NCI-H1105 treated with DMSO at 0.1 percent for 48 hours (cell line): Measurements from ENCODE around the gene EXOSC3.
"Not testable (repeated sequence)": the region's sequence is repeated elsewhere in the genome, so short reads cannot be mapped to it uniquely, and the experiment has no call there.

ENCODE experiments used
- DNase-seq: peaks from one replicate; lab custom pipeline; 2025; lab: John Stamatoyannopoulos, UW

EXOSC3 gene

DNA sequence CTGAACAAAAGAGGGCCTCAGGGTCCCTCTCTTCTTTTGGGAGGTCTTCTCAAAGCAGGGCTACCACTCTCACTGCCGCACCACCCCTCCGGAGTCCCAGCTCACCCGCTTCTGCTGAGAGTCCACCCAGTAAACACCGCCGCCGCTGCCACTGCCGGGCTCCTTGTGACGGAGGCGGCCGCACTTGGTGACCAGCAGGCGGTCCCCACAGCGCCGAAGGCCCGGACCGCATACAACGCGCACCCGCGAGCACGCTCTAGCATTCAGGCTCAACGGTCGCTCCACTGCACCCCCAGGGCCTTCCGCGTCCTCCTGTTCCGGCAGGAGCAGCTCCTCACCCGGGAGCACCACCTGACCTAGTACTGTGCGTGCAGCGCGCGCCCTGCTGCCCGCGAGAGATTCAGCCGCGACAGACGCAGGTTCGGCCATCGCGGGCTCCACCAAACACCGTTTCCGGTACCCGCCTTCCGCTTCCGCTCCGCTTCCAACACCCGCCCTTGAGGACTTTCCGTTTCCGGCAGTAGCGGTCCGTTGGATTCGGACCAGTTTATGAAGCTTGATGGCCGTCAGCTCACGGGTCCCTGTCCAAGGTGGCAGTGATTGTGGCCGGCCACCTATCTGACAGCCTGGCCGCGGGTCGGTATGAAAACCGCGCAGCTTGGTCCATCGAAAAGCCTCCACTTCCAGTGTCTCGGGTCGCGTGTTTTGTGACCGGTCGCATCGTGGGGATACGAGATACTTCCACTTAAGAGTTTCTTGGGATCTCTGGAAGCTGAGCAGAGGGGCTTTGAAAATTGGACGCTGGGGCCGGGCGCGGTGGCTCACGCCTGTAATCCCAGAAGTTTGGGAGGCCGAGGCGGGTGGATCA is at the start of gene EXOSC3:
EXOSC3 (minus strand) TSS at position 449 of the 868 bp plus-strand sequence; CDS start at position 429, 20 bp downstream.
- peak; percentile 79 for DNase-seq

DNA sequence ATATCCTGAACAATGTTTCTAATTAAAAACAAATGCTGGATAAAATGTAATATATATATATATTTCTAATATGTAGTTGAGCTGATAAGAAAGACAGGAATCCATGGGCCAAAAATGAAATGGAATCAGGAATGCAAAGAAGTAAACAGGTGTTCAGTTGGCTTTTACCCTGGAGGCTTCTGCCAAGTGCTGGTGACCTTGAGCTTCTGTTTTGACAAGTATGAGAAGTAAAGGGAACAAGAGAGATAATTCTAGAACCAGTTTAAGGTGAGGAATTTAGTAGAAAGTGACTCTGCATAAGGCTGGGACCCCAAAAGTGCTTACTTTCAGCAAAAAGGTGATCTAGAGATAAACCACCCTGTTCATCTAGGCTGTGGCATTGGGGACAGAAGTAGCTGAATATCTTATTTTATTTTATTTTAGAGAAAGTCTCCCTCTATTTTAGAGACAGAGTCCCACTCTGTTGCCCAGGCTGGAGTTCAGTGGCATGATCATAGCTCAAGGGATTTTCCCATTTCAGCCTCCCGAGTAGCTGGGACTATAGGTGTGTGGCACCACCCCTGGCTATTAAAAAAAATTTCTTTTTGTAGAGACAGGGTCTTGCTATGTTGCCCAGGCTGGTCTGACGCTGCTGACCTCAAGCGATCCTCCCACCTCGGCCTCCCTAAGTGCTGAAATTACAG is 42.8 kb upstream of the EXOSC3 start:
- DNase-seq: no peak

DNA sequence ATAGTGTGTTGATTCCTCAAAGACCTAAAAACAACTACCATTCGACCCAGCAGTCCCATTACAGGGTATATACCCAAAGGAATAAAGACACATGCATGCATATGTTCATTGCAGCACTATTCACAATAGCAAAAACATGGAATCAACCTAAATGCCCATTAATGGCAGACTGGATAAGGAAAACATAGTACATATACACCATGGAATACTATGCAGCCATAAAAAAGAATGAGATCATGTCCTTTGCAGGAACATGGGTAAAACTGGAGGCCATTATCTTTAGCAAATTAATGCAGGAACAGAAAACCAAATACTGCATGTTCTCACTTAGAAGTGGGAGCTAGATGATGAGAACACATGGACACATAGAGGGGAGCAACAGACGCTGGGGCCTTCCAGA is 40.3 kb upstream of the EXOSC3 start:
- DNase-seq: not testable (repeated sequence)

DNA sequence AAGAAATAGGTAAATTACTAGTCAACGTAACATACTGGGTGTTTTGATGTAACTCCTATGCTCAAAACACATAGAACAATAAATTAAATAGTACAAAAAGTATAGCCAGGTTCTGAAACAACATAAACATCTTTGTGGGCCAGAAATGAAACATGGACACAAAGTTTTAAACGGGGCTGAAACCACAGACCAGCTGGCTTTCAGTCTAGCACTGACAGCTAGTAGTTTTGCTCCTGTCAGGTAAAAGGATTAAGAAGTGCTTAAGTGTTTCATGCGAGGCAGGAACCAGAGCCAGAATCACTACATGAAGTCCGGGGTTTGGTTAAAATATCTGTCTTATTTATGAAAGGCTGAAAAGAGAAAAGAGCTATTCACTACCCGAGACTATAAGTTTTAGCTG is 35.3 kb upstream of the EXOSC3 start:
- DNase-seq: no peak

DNA sequence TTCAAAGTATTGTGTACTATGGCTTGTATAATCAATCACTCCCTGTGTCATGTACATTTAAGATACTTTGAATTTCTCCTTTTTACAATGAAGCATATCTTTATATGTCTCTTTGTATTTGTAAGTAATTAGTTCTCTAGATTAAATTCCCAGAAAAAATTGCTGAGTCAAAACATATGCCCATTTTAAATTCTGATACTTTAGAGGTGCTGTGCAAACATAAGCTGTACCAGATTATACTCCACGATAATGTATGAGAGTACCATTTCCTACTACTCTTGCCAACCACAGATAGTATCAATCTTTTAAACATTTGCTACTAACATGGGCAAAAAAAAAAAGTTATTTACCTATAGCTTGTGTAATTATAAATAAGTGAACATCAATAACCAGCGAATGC is 34.0 kb upstream of the EXOSC3 start:
- DNase-seq: no peak

DNA sequence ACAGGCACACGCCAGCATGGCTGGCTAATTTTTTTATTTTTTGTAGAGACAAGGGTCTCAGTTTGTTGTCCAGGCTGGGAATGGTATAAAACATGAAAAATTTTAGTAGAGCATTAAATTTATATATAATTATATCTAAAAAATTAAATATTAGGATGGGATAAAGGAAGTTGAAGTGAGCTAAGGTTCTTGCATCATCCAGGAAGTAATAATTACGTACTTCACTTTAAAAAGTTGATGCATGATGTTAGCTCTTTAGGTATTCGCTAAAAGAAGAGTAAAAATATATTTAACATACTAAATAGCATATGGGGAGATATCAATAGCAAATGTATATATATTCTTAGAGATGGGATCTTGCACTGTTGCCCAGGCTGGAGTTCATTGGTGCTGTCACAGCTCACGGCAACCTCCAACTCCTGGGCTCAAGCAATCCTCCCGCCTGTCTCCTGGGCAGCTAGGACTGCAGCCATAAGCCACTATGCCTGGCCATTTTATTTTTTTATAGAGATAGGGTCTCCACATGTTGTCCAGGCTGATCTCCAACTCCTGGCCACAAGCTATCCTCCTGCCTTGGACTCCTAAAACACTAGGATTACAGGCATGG is 28.0 kb upstream of the EXOSC3 start:
- DNase-seq: no peak

DNA sequence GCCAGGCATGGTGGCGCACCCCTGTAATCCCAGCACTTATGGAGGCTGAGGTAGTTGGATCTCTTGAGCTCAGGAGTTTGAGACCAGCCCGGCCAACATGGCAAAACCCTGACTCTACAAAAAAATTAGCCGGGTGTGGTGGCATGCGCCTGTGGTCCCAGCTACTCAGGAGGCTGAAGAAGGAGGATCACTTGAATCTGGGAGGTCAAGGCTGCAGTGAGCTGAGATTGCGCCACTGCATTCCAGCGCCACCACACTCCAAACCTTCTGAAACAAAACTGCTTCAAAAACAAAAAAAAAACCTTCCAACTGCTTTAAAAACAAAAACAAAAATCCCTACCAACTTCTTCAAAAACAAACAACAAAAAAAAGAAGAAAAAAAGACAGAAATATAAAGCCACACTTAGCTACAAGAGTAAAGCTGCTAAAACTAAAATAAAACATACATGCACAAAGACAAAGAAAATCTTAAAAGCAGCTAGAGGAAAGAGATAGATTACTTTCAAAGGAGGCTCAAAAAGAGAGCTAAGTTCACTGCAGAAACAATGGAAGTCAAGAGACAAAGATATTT is 27.1 kb upstream of the EXOSC3 start:
- no peak for DNase-seq

DNA sequence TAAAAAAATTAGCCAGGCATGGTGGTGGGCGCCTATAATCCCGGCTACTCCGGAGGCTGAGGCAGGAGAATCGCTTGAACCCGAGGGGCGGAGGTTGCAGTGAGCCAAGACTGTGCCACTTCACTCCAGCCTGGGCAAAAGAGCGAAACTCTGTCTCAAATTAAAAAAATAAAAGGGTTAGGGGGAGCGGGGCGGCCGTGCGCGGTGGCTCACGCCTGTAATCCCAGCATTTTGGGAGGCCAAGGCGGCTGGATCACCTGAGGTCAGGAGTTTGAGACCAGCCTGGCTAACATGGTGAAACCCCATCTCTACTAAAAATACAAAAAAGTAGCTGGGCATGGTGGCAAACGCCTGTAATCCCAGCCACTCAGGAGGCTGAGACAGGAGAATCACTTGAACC is 24.8 kb upstream of the EXOSC3 start:
- not testable (repeated sequence) for DNase-seq

DNA sequence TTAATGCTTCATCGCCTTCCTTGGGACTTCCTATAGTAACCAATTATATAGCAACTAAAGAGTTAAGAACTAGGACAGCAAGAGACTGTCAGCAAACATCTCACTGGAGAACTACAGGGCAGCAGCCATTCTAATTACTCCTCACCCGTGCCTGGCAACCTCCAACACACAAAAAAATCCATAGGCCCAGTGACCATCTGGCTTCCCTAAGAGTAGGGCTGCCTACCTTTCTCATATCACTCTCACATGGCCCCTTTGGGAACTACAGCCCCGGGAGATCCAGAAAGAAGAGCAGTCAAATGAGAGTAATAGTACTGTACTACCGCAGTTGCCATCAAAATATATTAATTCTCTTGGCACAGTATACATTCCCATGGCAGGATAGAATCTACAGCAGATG is 21.4 kb upstream of the EXOSC3 start:
- DNase-seq: no peak

DNA sequence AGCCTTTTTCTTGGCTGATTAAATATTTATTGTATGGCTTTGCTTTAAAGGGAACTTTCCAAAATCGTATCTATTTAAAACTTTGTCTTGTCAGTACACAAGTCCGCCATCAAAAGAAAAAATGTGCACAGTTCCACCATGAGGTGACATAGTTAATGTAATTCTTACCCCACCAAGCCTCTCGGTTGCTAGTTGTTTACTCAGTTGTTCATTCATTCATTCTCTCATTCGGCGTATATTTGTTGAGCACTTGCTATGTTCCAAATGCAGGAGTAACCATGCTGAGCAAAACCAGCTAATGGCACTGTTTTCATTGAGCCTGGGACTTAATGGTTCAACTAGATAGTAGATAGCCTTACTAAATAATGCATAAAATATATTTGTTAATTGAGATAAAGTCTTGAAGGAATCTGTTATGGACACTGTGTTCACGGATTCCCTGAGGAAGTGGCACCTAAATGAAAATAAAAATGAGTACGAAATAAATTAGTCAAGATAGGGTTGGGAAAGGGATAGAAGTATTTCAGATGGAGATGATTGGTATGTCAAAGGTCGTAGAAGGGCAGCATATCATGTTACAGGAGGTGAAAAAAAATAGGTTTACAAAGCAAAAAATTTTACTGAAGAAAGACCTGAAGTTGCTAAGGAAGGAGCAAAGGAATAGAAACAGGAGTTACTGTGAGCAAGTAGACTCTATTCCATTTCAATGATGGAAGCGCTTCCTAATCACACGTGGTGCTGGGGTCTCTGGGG is 17.3 kb upstream of the EXOSC3 start:
- no peak for DNase-seq

DNA sequence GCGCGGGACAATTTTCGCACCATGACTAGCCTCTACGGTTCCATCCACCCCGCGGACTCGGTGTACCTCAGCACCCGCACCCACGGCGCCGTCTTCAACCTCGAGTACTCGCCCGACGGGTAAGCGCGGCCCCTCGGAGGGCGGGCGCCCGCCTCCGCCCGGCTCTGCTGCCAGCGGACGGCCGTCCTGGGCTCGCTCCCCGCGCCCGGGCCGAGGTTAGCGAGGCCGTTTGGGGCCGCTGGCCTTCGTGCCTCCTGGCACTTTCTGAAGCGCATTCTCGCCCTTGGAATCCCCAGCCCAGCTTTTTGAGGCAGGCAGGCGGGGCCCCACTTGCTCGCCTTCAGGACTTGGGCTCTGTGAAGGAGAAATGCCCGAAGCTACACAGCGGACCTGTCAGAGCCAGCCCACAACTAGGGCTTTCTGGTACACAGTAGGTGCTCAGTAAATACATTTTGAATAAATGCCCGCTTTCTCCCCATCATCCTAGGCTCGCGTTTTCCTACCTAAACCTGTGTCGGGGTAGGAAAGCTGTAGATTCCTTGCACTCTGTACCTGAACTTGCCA is 16.5 kb upstream of the EXOSC3 start:
- DNase-seq: no peak

DNA sequence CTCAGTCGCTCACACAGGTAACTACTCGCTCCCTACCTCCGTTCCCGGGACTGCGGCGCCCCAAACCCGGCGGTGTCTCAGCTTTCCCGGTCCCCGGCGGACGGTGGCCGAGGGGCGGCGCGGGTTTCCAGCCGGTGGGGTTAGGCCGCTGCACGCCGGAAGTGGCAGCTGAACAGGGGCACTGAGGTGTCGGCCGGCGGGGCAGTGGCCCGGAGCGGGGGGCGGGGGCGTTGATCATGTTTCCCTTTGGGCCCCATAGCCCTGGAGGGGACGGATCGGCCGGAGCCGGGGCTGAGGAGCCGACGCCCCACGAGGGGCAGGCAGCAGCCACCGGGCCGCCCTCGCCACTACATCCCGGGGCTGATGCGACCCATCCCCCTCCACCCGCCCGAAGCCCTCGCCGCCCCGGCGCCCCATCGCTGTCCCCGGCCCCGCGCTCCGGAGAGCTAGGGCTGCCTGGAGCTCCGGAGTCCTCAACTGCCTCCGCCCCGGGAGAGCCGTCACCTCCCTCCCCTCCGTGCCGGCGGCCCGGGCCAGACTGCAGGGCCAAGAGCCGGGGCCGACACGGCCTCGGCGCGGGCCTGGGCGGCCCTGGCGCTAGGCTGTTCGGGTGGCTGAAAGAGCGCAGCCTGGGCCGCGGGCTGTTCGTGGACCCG is 15.9 kb upstream of the EXOSC3 start, which contains the start of gene DCAF10:
DCAF10 (plus strand) TSS at position 167 of the 656 bp plus-strand sequence; CDS start at position 237, 70 bp downstream.
- DNase-seq: peak; percentile 63

DNA sequence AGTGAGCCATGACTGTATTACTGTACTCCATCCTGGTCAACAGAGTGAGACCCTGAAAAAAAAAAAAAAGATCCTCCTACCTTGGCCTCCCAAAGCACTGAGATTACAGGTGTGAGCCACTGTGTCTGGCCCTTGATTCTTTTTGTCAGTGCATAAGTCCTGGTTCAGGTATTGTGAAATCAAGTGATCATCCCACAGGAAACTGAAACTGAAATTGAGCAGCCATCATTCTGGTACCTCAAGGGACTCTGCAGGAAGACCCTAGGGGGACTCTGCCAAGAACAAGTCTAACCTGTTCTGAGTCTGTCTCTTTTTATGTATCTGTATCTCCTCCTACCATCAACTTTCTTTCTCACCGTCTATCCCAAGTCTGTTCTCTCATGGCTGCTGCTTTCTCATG is 13.8 kb upstream of the EXOSC3 start:
- no peak for DNase-seq

DNA sequence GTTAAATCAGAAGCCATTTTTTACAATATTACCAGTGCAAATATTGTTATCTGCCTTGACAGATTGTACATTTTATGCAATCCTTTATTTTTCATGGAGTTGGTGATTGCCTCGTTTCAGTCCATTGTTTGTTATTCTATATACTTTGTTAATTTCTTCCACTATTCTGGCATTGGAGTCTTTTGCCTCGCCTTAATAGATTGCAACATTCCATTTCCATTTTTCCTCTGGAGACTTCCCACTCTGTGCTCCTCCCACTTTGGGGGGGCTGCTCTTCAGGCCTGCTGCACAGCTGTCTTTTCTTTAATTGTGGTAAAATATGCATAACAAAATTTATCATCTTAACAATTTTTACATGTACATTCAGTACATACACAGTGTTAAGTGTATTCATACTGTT is 11.4 kb upstream of the EXOSC3 start:
- no peak for DNase-seq

DNA sequence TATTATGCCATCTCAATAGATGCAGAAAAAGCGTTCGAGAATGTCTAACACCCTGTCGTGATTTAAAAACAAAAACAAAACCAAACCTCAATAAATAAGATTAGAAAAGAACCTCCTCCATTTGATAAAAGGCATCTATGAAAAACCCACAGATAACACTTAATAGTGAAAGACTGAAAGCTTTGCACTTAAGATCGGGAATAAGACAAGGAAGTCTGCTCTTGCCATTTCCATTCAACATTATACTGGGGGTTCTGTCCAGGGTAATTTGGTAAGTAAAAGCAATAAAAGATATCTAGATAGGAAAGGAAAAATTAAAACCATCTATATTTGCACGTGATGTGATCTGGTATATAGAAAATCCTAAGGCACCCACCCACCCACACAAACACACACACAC is 7.3 kb upstream of the EXOSC3 start:
- DNase-seq: no peak

DNA sequence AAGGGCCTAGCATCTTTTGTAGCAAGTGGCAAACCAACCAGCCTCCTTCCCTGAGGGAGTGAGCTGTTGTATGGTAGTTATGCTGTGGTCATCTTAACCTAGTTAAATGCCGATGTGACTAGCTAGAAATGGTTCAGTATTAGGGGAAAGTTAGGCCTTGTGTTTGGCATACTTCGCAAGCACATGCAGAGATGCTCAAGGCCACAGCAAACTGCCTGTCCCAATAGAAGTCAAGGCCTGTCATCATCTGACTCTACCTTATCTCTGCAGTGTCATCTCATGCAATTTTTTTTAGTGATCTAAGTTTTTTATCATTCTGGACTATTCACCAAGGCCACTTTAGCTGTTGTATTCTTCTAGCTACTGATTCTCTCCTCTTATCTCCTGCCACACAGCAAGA is 5.2 kb upstream of the EXOSC3 start:
- no peak for DNase-seq

DNA sequence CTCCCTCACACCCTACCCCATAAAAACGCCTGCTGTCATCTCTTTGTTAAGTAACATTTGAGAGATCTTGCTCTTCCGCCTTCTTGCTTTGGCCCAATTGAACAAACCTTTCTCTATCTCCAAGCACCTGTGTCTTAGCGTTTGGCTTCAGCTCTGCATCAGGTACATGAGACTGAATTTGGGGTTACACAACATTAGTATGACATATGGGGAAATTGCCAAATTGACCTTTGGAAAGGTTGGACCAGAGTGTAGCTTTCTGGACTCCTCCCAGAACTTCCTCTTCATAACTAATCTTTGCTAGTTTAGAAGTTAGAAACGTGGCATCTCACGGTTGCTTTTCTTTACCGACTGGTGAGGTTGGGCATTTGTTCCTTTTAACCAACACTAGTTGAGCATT is 3.5 kb upstream of the EXOSC3 start:
- DNase-seq: no peak

DNA sequence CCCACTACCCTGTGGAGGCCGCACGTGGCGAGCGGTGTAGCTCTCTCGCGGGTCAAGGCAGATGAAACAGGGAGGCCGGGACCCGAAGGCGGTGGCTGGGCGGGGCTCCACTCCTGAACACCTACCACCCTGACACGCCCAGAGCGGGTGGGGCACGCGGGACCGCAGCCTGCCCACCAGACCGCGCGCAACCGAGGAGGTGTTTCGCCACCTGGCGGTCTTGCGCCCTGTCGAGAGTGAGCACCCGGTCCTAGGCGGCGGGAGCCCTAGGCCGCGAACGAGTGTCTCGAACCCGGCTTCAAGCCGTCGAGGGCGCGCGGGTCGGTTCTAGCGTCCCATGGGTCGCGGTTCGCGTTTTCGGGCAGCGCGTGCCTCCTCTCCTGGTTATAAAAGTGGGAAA is 2.2 kb upstream of the EXOSC3 start:
- no peak for DNase-seq

DNA sequence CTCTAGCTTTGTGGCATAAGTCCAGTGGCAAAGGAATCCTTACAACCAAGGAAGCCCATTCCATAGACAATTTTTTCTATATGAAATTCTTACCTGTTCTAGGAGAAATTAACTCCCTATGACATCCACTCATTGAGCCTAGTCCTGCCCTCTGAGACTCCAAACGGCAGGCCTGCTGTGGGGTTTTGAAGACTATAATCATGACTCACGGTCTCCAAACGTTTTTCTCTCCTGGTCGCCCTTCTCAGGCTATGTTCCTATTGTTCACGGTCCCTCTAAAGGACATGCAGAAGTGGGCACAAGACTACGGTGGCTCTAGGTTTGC is 611 bp downstream of the EXOSC3 start:
- no peak for DNase-seq

DNA sequence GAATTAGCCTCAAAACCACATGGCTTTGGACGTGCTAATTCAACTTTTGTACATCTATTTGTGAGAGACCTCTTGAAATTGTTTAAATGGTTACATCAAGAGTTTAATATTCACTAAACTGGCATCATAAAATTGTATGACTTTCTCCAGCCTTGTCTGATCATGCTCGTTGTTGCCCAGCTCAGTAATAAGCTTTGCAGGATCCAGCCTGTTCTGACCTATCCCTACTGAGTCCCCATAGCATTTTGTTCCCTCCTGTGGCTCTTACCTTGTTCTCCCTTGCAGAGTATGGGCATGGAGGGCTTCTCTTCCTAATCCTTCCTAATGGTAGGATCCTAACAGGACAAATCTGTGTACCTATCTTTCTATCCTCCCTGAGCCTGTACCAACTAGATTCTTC is 6.3 kb downstream of the EXOSC3 start:
- no peak for DNase-seq

DNA sequence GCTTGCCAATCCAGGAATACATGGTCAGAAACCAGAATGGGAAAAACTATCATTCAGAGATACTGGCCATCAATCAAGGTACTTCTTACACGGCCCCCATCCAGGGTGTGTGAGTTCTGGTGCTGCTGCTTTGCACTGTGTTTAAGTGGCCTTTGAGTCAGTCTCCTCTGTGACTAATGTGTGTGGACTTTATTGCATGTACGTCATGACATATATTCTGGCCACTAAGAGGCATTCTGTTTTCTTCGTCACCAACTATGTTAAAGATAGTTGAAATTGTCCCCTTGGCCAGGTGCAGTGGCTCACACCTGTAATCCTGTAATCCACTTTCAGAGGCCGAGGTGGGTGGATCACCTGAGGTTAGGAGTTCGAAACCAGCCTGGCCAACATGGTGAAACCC is 8.5 kb downstream of the EXOSC3 start:
- no peak for DNase-seq
